Activated CD4-positive, alpha-beta T cell treated with anti-CD3 and anti-CD28 coated beads, Interleukin-2, amount 50 U/mL, for 16 hours (primary cell): ENCODE measurements around the gene ANO9.

Experiments used
- DNase-seq: peaks from one replicate; pipeline ENCODE4 v3.0.0-alpha.2; 2020

ANO9 gene

GRCh38 chr11:380491-380890 is 61.3 kb downstream of the ANO9 start:
- DNase-seq: no peak

GRCh38 chr11:380095-380480 is 61.7 kb downstream of the ANO9 start:
- no peak for DNase-seq

GRCh38 chr11:379205-380094 is 62.4 kb downstream of the ANO9 start:
- no peak for DNase-seq

GRCh38 chr11:377883-378500 is 63.8 kb downstream of the ANO9 start:
- DNase-seq: no peak

GRCh38 chr11:377174-377865 is 64.5 kb downstream of the ANO9 start:
- DNase-seq: no peak

GRCh38 chr11:376531-377173 is 65.2 kb downstream of the ANO9 start:
- no peak for DNase-seq

- no peak for DNase-seq
These were observed 66.5 kb downstream of the ANO9 start for GRCh38 chr11:375065-376025.

- DNase-seq: no peak
These were observed 67.9 kb downstream of the ANO9 start for GRCh38 chr11:373716-374551.

- no peak for DNase-seq
These were observed 68.7 kb downstream of the ANO9 start for GRCh38 chr11:372809-373715.

- DNase-seq: no peak
These were observed 69.9 kb downstream of the ANO9 start for GRCh38 chr11:371716-372590.

GRCh38 chr11:371051-371450 is 70.8 kb downstream of the ANO9 start:
- DNase-seq: no peak

- DNase-seq: no peak
These were observed 71.5 kb downstream of the ANO9 start for GRCh38 chr11:370070-370941.

- DNase-seq: no peak
These were observed 72.3 kb downstream of the ANO9 start, which contains the start of gene B4GALNT4 for GRCh38 chr11:369336-370018. B4GALNT4 (plus strand) TSS chr11:369499; CDS start chr11:369804, 305 bp downstream.

- no peak for DNase-seq
These were observed 73.1 kb downstream of the ANO9 start for GRCh38 chr11:368414-369335.

GRCh38 chr11:367956-368413 is 73.8 kb downstream of the ANO9 start:
- DNase-seq: no peak
